Neural crest cell (in vitro differentiated cells): Measurements from ENCODE around the gene CREB3L1. TPM values are rescaled to one million over a fixed set of nuclear protein-coding genes. Genes with fewer than 3 reads are reported as not detected.

Experiments used
- DNase-seq: peaks from one replicate; pipeline ENCODE4 v3.0.0; 2021; ENCODE audit warnings: low read depth, mixed read lengths, low spot score
- H3K27ac Mint-ChIP-seq: one replicate; pipeline ENCODE4 v1.8.0; 2021; ENCODE audit warnings: mild to moderate bottlenecking, mixed read lengths; ENCODE audit not compliant: unreplicated experiment
- H3K27me3 Mint-ChIP-seq: 2 replicates; pipeline ENCODE4 v1.8.0; 2021; ENCODE audit warnings: low read depth, mild to moderate bottlenecking, mixed read lengths
- H3K36me3 Mint-ChIP-seq: 2 replicates; pipeline ENCODE4 v1.8.0; 2021; ENCODE audit warnings: low read depth, mild to moderate bottlenecking, mixed read lengths
- H3K4me1 Mint-ChIP-seq: 2 replicates; pipeline ENCODE4 v1.8.0; 2021; ENCODE audit warnings: mixed read lengths
- H3K4me3 Mint-ChIP-seq: one replicate; pipeline ENCODE4 v1.8.0; 2021; ENCODE audit warnings: mild to moderate bottlenecking, mixed read lengths
- H3K9me3 Mint-ChIP-seq: 2 replicates; pipeline ENCODE4 v1.8.0; 2021; ENCODE audit warnings: mixed read lengths
- CTCF ChIP-seq: fragments of 200-600 bp; sonication (generic); conservative IDR thresholded peaks from 2 replicates; pipeline ENCODE4 v1.5.0; 2021; ENCODE audit warnings: antibody characterized with exemption, mild to moderate bottlenecking
- total RNA-seq: library from RNA; stranded (reverse); gene quantifications from 2 replicates; pipeline ENCODE4 v1.2.1, GENCODE V29; 2021

CREB3L1 gene
- total RNA-seq, 1 donor from 2014 or later: 0.75 TPM

- no peak for DNase-seq
- Mint-ChIP-seq H3K36me3 (no peaks in the 10 kb centered on the region), H3K9me3 (no peaks in the 10 kb centered on the region), H3K27me3 (peaks cover 17% of the 10 kb centered on the region), H3K27ac (no peak overlapping the region), H3K4me3 (no peak overlapping the region), H3K4me1 (peaks cover 7% of the 10 kb centered on the region)
- TF ChIP-seq CTCF: no peak
Observed at GRCh38 chr11:46286789-46287188, 9.3 kb downstream of the CREB3L1 start.

GRCh38 chr11:46288451-46288850, 11.0 kb downstream of the CREB3L1 start:
- Mint-ChIP-seq H3K36me3 (no peaks in the 10 kb centered on the region), H3K27me3 (peaks cover 6% of the 10 kb centered on the region), H3K4me3 (no peak overlapping the region), H3K4me1 (peaks cover 7% of the 10 kb centered on the region), H3K27ac (no peak overlapping the region), H3K9me3 (no peaks in the 10 kb centered on the region)
- DNase-seq: no peak
- TF ChIP-seq CTCF: no peak

GRCh38 chr11:46290011-46290410, 12.5 kb downstream of the CREB3L1 start:
- Mint-ChIP-seq H3K4me1 (peaks cover 7% of the 10 kb centered on the region), H3K27me3 (peaks cover 9% of the 10 kb centered on the region), H3K9me3 (no peaks in the 10 kb centered on the region), H3K36me3 (no peaks in the 10 kb centered on the region), H3K4me3 (no peak overlapping the region), H3K27ac (peak overlapping the region; percentile 87)
- TF ChIP-seq CTCF: no peak
- DNase-seq: no peak

GRCh38 chr11:46290598-46291309, 13.3 kb downstream of the CREB3L1 start:
- DNase-seq: no peak
- TF ChIP-seq CTCF: no peak
- H3K9me3 Mint-ChIP-seq: no peaks in the 10 kb centered on the region
- no peak overlapping the region for H3K4me3 Mint-ChIP-seq
- H3K4me1 Mint-ChIP-seq: peaks cover 7% of the 10 kb centered on the region
- H3K27ac Mint-ChIP-seq: peak overlapping the region; percentile 87
- peaks cover 12% of the 10 kb centered on the region for H3K27me3 Mint-ChIP-seq
- H3K36me3 Mint-ChIP-seq: no peaks in the 10 kb centered on the region

- Mint-ChIP-seq H3K27ac (no peak overlapping the region), H3K4me3 (no peak overlapping the region), H3K36me3 (no peaks in the 10 kb centered on the region), H3K27me3 (peaks cover 18% of the 10 kb centered on the region), H3K9me3 (no peaks in the 10 kb centered on the region), H3K4me1 (peaks cover 7% of the 10 kb centered on the region)
- no peak for TF ChIP-seq CTCF
- DNase-seq: no peak
Observed at GRCh38 chr11:46291441-46292150, 14.1 kb downstream of the CREB3L1 start.
